ENCODE results near the gene CHST3.

DNA sequence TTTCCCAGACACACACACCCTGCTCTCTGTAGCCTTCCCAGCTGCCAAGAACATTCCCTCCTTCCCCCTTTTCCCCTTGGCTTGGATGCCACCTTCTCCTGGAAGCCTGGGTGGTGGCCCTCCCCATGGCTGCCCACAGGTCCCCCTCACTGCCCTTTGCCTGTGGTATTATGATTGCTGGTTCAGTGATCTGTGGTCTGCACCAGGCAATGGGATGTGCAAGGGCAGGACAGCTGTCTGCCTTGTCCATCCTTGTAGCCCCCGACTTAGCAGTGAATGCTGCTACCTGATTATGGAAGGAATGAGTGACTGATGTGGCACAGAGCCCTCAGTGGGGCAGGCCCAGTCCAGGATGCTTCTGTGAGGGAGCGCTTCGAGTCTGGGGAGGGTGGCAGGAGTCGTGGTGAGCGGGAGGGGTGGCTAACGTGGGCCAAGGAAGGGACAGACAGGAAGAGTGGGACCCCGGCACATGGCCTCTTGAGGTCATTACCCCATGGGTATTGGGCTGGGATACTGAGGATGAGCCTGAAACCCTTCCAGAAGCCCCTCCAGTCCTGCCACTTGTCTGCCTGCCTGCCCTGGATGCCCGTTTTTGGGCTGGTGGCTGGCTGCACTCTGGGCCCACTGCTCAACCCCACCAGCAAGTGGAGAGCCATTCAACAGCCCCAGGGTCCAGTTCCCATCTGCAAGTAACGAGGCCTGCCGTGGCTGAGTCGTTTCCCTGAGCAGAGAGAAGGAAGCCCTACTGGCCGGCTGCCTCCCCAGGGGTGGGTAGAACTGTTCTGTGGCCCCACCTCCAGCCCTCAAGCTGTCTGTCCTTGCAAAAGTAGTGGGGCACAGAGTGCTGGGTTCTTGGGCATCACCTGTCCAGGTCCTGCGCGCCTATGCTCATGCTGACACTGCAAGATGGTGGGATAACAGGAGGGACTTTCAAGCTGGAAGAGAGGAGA, 8.8 kb downstream of the CHST3 start:
- TF ChIP-seq POLR2AphosphoS5 (IDR thresholded peaks at IDR 0.05) (no peak), REST (IDR thresholded peaks at IDR 0.05; ENCODE audit: borderline replicate concordance) (no peak), CTCF (IDR thresholded peaks at IDR 0.05; ENCODE audit: poor library complexity, severe bottlenecking) (no peak)
